CD4-positive, alpha-beta memory T cell (primary cell): Measurements from ENCODE around the gene LAPTM4A. TPM values are rescaled to one million over a fixed set of nuclear protein-coding genes. Genes with fewer than 3 reads are reported as not detected.

Experiments
- CTCF ChIA-PET: fragments of 350-600 bp; sonication (Branson Sonifier 250); formaldehyde crosslinking; loops from one replicate; lab custom pipeline; 2021; ENCODE audit warnings: inconsistent platforms; ENCODE audit not compliant: partially characterized antibody; lab: Charles Lee
- POLR2A ChIA-PET: fragments of 350-600 bp; sonication (Branson Sonifier 250); formaldehyde crosslinking; loops from one replicate; lab custom pipeline; 2021; ENCODE audit not compliant: partially characterized antibody; lab: Charles Lee
- DNase-seq, 5 donors: peaks; one replicate each; pipeline versions ENCODE4 v3.0.0 to v3.0.0-alpha.2; 2020 to 2022; ENCODE audit warnings: mixed read lengths in 1 of 5
- H3K27ac ChIP-seq: one replicate; pipeline ENCODE4 v1.7.0; 2013; ENCODE audit warnings: low read depth, low read length
- H3K27me3 ChIP-seq: 2 replicates; pipeline ENCODE4 v1.7.0; 2013; ENCODE audit warnings: mild to moderate bottlenecking, low read length, moderate library complexity; ENCODE audit not compliant: insufficient read depth
- H3K36me3 ChIP-seq: 2 replicates; pipeline ENCODE4 v1.7.0; 2013; ENCODE audit warnings: mild to moderate bottlenecking, low read length, moderate library complexity; ENCODE audit not compliant: insufficient read depth
- H3K4me1 ChIP-seq: 2 replicates; pipeline ENCODE4 v1.7.0; 2013; ENCODE audit warnings: mild to moderate bottlenecking, low read length, moderate library complexity; ENCODE audit not compliant: insufficient read depth
- H3K4me3 ChIP-seq, 2 donors: one replicate each; pipeline ENCODE4 v1.7.0; 2013; ENCODE audit warnings: low read length in 2 of 2, mild to moderate bottlenecking in 1 of 2
- H3K9me3 ChIP-seq, 2 donors: one replicate each; pipeline ENCODE4 v1.7.0; 2013; ENCODE audit warnings: low read length in 2 of 2, control low read depth in 1 of 2; ENCODE audit not compliant: control insufficient read depth in 1 of 2
- H3K27ac Mint-ChIP-seq, 7 donors: one replicate each; pipeline ENCODE4 v1.8.0; 2020 to 2021; ENCODE audit warnings: mixed read lengths in 7 of 7, mild to moderate bottlenecking in 6 of 7, inconsistent platforms in 3 of 7, moderate library complexity in 3 of 7
- H3K27me3 Mint-ChIP-seq, 2 donors: one replicate each; pipeline ENCODE4 v1.8.0; 2020 to 2021; ENCODE audit warnings: mixed read lengths in 2 of 2
- H3K36me3 Mint-ChIP-seq, 2 donors: one replicate each; pipeline ENCODE4 v1.8.0; 2020 to 2021; ENCODE audit warnings: mixed read lengths in 2 of 2, inconsistent platforms in 1 of 2, mild to moderate bottlenecking in 1 of 2
- H3K4me1 Mint-ChIP-seq, 4 donors: one replicate each; pipeline ENCODE4 v1.8.0; 2020 to 2021; ENCODE audit warnings: mixed read lengths in 4 of 4, mild to moderate bottlenecking in 1 of 4
- H3K4me3 Mint-ChIP-seq, 8 donors: one replicate each; pipeline ENCODE4 v1.8.0; 2020 to 2021; ENCODE audit warnings: mixed read lengths in 8 of 8, mild to moderate bottlenecking in 7 of 8, moderate library complexity in 6 of 8, inconsistent platforms in 3 of 8
- H3K9me3 Mint-ChIP-seq, 8 donors: one replicate each; pipeline ENCODE4 v1.8.0; 2020 to 2021; ENCODE audit warnings: mixed read lengths in 8 of 8, mild to moderate bottlenecking in 5 of 8, inconsistent platforms in 3 of 8, moderate library complexity in 1 of 8
- intact Hi-C: fragments of 100-400 bp; cut with micrococcal nuclease; formaldehyde crosslinking; loops from one replicate; pipeline ENCODE4 v1.15.1; 2023
- polyA plus RNA-seq, 2 donors: library from polyadenylated mRNA; unstranded; fragments of 300-500 nt; fragmentation: Illumina TruSeq; gene quantifications; one replicate each; pipeline ENCODE4 v1.2.3, GENCODE V29; 2021
- total RNA-seq, 2 experiments: library from RNA; stranded (reverse); gene quantifications; one replicate each; pipeline ENCODE4 v1.2.3, GENCODE V29; 2021

The LAPTM4A gene
- total and polyA plus RNA-seq, 4 experiments from 2014 or later, result 47.4 to 150 (median 75.9) TPM

DNA sequence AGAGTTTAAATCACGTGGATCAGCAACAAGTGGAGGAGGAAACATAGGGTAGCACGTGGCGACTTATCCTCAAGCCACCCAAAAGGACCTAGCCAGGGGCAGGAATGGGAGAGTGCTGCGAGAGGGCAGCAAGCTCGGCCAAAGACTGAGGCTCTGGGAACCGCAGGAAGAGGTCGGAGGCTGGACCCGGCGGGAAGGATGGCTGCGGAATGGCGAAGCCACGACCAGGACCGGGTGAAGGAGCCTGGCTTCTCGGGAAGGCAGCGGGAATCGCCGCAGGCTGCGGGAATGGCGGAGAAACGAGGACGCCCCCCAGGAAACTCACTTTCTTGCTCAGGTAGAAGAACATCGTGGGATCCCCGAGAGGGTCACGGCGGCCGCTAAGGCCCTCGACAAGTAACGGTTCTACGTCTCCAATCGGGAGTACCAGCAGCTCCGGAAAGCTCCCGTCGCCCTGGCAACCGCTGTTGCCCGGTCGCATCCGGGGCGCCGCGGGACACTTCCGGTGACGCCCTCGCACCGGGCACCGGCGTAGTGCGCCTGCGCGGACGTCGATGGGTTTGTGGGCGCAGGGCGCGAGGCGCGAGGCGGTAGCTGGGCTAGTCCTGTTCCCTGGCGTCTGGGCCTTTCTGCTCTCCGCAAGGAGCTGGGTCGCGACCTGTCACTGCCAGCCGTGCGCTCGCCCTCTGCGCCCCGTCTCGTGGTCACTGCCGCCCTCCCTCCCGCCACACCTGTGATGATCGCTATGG, 61.6 kb downstream of the LAPTM4A start, which contains the start of gene WDR35:
TSS of gene WDR35 (minus strand) at position 439 of the 749 bp plus-strand sequence. CDS start at position 349, 90 bp downstream.
- peak within 1 kb of the TSS; percentile 77 to 95 (median 93) for H3K27ac Mint-ChIP-seq
- Histone ChIP-seq H3K27me3 (no peaks in the 10 kb centered on the region), H3K4me1 (peaks cover 16% of the 10 kb centered on the region), H3K9me3 (no peaks in the 10 kb centered on the region), H3K27ac (peak within 1 kb of the TSS; percentile 57), H3K4me3 (peak within 1 kb of the TSS; percentile 57 to 68), H3K36me3 (no peaks in the 10 kb centered on the region)
- peak within 1 kb of the TSS; percentile 86 to 96 (median 90) for H3K4me3 Mint-ChIP-seq
- intact Hi-C loops, result loop anchor here (1.0 to 2.0 kb wide), 3 partner anchors 61 to 641 kb away; partner anchors contain the start of gene LAPTM4A
- H3K9me3 Mint-ChIP-seq, result no peaks in the 10 kb centered on the region
- peaks cover 0 to 2% of the 10 kb centered on the region in 2 donors for H3K36me3 Mint-ChIP-seq
- peak; percentile 80 to 89 (median 86) for DNase-seq
- peaks cover 9 to 11% of the 10 kb centered on the region in 2 donors for H3K27me3 Mint-ChIP-seq
- POLR2A ChIA-PET, result interaction anchor here (0.9 to 2.1 kb wide), 7 partner anchors 17 to 833 kb away, joined by 3 to 19 read pairs (median 4); partner anchors contain the start of genes LAPTM4A, LDAH and TTC32
- H3K4me1 Mint-ChIP-seq, result peaks cover 11 to 28% (median 21%) of the 10 kb centered on the region in 4 donors
- CTCF ChIA-PET, result interaction anchor here (1.5 kb wide), 2 partner anchors 9 to 26 kb away, joined by 3 to 8 read pairs; no protein-coding TSS in a partner anchor

- H3K9me3 Mint-ChIP-seq, result no peaks in the 10 kb centered on the region
Measured at GRCh38 chr2:19989342-19989666, 62.1 kb downstream of the LAPTM4A start.

GRCh38 chr2:19988600-19988999, 62.8 kb downstream of the LAPTM4A start:
- Histone ChIP-seq H3K4me1 (peaks cover 16% of the 10 kb centered on the region), H3K4me3 (no peak overlapping the region), H3K36me3 (no peaks in the 10 kb centered on the region), H3K27ac (no peak overlapping the region), H3K9me3 (no peaks in the 10 kb centered on the region), H3K27me3 (no peaks in the 10 kb centered on the region)
- Mint-ChIP-seq H3K4me1 (peaks cover 11 to 28% (median 21%) of the 10 kb centered on the region in 4 donors), H3K27ac (peak overlapping the region; percentile 57 to 95 (median 88)), H3K27me3 (peaks cover 3 to 9% of the 10 kb centered on the region in 2 donors), H3K36me3 (peaks cover 6 to 8% of the 10 kb centered on the region in 2 donors), H3K9me3 (no peaks in the 10 kb centered on the region), H3K4me3 (peak overlapping the region in 7 of 8 donors; percentile 86 to 96 (median 89))
- ChIA-PET CTCF (interaction anchor here (1.4 to 1.5 kb wide), 2 partner anchors 11 to 27 kb away, joined by 3 read pairs; no protein-coding TSS in a partner anchor), POLR2A (interaction anchor here (1.9 kb wide), 1 partner anchor 89 kb away, joined by 9 read pairs; no protein-coding TSS in a partner anchor)
- intact Hi-C loops, result no loop called here
- no peak for DNase-seq

More at GRCh38 chr2:19989342-19989666, 62.1 kb downstream of the LAPTM4A start:
- POLR2A ChIA-PET, result interaction anchor here (0.9 to 2.1 kb wide), 7 partner anchors 17 to 834 kb away, joined by 3 to 19 read pairs (median 4); partner anchors contain the start of genes LAPTM4A, LDAH and TTC32
- intact Hi-C loops, result no loop called here
- DNase-seq, result peak in 1 of 5 donors; percentile 4
- peak overlapping the region; percentile 57 for H3K27ac ChIP-seq
- no peaks in the 10 kb centered on the region for H3K27me3 ChIP-seq
- CTCF ChIA-PET, result interaction anchor here (1.5 kb wide), 2 partner anchors 10 to 26 kb away, joined by 3 to 8 read pairs; no protein-coding TSS in a partner anchor
- H3K27me3 Mint-ChIP-seq, result peaks cover 9% of the 10 kb centered on the region in 2 donors
- H3K4me3 Mint-ChIP-seq, result peak overlapping the region; percentile 86 to 96 (median 90)
- peaks cover 11 to 28% (median 21%) of the 10 kb centered on the region in 4 donors for H3K4me1 Mint-ChIP-seq
- peak overlapping the region; percentile 77 to 95 (median 93) for H3K27ac Mint-ChIP-seq
- H3K4me3 ChIP-seq, result peak overlapping the region; percentile 57 to 68
- no peaks in the 10 kb centered on the region for H3K36me3 ChIP-seq
- H3K36me3 Mint-ChIP-seq, result peaks cover 2 to 3% of the 10 kb centered on the region in 2 donors
- no peaks in the 10 kb centered on the region for H3K9me3 ChIP-seq
- H3K4me1 ChIP-seq, result peaks cover 16% of the 10 kb centered on the region

DNA sequence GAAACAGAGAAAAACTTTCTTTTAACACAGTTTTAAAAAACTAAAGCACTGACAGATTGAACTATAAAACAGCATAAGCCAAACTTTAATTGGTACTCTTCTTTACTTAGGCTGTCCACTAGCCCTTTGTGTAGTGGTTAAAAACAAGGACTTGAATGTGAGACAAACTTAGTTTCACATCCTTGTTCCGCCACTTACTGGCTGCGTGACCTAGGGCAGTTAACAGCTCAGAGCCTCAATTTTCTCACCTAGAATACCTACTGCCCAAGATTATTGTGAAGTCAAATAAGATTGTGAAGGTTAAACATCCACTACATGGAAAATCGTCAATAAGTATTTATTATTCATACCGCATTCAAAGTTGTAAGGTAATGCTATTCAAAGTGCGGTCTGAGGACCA, 63.5 kb downstream of the LAPTM4A start:
- no peaks in the 10 kb centered on the region for H3K9me3 ChIP-seq
- H3K4me3 ChIP-seq, result no peak overlapping the region
- peak overlapping the region in 2 of 7 donors; percentile 57 to 70 for H3K27ac Mint-ChIP-seq
- H3K4me1 ChIP-seq, result peaks cover 16% of the 10 kb centered on the region
- ChIA-PET POLR2A (no interaction called here), CTCF (interaction anchor here (1.4 kb wide), 1 partner anchor 28 kb away, joined by 3 read pairs; no protein-coding TSS in a partner anchor)
- H3K36me3 Mint-ChIP-seq, result peaks cover 9% of the 10 kb centered on the region in 2 donors
- H3K36me3 ChIP-seq, result no peaks in the 10 kb centered on the region
- peaks cover 11 to 28% (median 21%) of the 10 kb centered on the region in 4 donors for H3K4me1 Mint-ChIP-seq
- intact Hi-C loops, result no loop called here
- H3K27me3 Mint-ChIP-seq, result peaks cover 0 to 5% of the 10 kb centered on the region in 2 donors
- no peak overlapping the region for H3K27ac ChIP-seq
- no peaks in the 10 kb centered on the region for H3K27me3 ChIP-seq
- no peak overlapping the region for H3K4me3 Mint-ChIP-seq
- no peaks in the 10 kb centered on the region for H3K9me3 Mint-ChIP-seq
- DNase-seq, result no peak

Other genes starting within 250 kb of the LAPTM4A start
- gene TTC32, start 149.6 kb downstream of the LAPTM4A start, total RNA-seq, result 10 to 100 TPM; 44.4 to 48.7 TPM
- 10 to 100 TPM; 24.3 to 34.2 TPM for gene TTC32, start 149.6 kb downstream of the LAPTM4A start, polyA plus RNA-seq
- 1 to 10 TPM; 5.5 to 5.7 TPM for gene WDR35, start 61.5 kb downstream of the LAPTM4A start, total RNA-seq
- gene WDR35, start 61.5 kb downstream of the LAPTM4A start, polyA plus RNA-seq, result 1 to 10 TPM; 2.3 to 2.5 TPM
- not detected for gene MATN3, start 39.0 kb downstream of the LAPTM4A start, total RNA-seq
- gene MATN3, start 39.0 kb downstream of the LAPTM4A start, polyA plus RNA-seq, result not detected
- under 1 TPM in 1 of 2 experiments, not detected in 1; 0.09 TPM for gene SDC1, start 173.5 kb upstream of the LAPTM4A start, total RNA-seq
- not detected for gene SDC1, start 173.5 kb upstream of the LAPTM4A start, polyA plus RNA-seq